Trophoblast cell (in vitro differentiated cells and primary cell): ENCODE results near the gene EFCAB14.
A peak's percentile ranks its signal among the peaks of the same experiment; 100 is the strongest.
"Not testable (repeated sequence)": the region's sequence is repeated elsewhere in the genome, so short reads cannot be mapped to it uniquely, and the experiment has no call there.

ENCODE experiments used
- DNase-seq, 2 donors: peaks; one replicate each; pipeline ENCODE4 v3.0.0-alpha.2; 2016
- H2AFZ ChIP-seq: 2 replicates; pipeline ENCODE4 v1.6.1; 2013; ENCODE audit warnings: low read length, moderate library complexity, mild to moderate bottlenecking; ENCODE audit not compliant: insufficient read depth, poor library complexity
- H2AK5ac ChIP-seq: 2 replicates; pipeline ENCODE4 v1.6.1; 2013; ENCODE audit warnings: mild to moderate bottlenecking, low read length
- H2BK120ac ChIP-seq: 2 replicates; pipeline ENCODE4 v1.6.1; 2013; ENCODE audit warnings: low read length, mild to moderate bottlenecking, moderate library complexity; ENCODE audit not compliant: insufficient read depth, poor library complexity
- H2BK12ac ChIP-seq: 2 replicates; pipeline ENCODE4 v1.6.1; 2013; ENCODE audit warnings: mild to moderate bottlenecking, low read length, moderate library complexity
- H2BK5ac ChIP-seq: 2 replicates; pipeline ENCODE4 v1.6.1; 2013; ENCODE audit warnings: low read length, low read depth, moderate library complexity, mild to moderate bottlenecking; ENCODE audit not compliant: poor library complexity
- H3K14ac ChIP-seq: 2 replicates; pipeline ENCODE4 v1.6.1; 2013; ENCODE audit warnings: mild to moderate bottlenecking, low read length
- H3K18ac ChIP-seq: 2 replicates; pipeline ENCODE4 v1.6.1; 2013; ENCODE audit warnings: mild to moderate bottlenecking, low read length
- H3K23ac ChIP-seq: 2 replicates; pipeline ENCODE4 v1.6.1; 2013; ENCODE audit warnings: low read length
- H3K27ac ChIP-seq: 2 replicates; pipeline ENCODE4 v1.5.1; 2013; ENCODE audit warnings: low read depth, mild to moderate bottlenecking, inconsistent platforms, low read length, moderate library complexity
- H3K27me3 ChIP-seq: 2 replicates; pipeline ENCODE4 v1.6.1; 2013; ENCODE audit warnings: inconsistent platforms, mild to moderate bottlenecking, low read length, moderate library complexity; ENCODE audit not compliant: insufficient read depth
- H3K36me3 ChIP-seq, 2 experiments: 1 replicate in 1 of 2; 2 replicates in 1 of 2; pipeline ENCODE4 v1.6.1; 2013; ENCODE audit warnings: low read length in 2 of 2, mild to moderate bottlenecking in 2 of 2, moderate library complexity in 1 of 2; ENCODE audit not compliant: insufficient read depth in 2 of 2, control insufficient read depth in 1 of 2
- H3K4ac ChIP-seq: 2 replicates; pipeline ENCODE4 v1.6.1; 2013; ENCODE audit warnings: low read depth, mild to moderate bottlenecking, low read length, moderate library complexity
- H3K4me1 ChIP-seq, 2 experiments: 1 replicate in 1 of 2; 2 replicates in 1 of 2; pipeline ENCODE4 v1.6.1; 2013; ENCODE audit warnings: low read length in 2 of 2, mild to moderate bottlenecking in 2 of 2, moderate library complexity in 1 of 2; ENCODE audit not compliant: insufficient read depth in 2 of 2, control insufficient read depth in 1 of 2
- H3K4me2 ChIP-seq: 2 replicates; pipeline ENCODE4 v1.6.1; 2013; ENCODE audit warnings: inconsistent platforms, mild to moderate bottlenecking, low read length, moderate library complexity
- H3K4me3 ChIP-seq: 2 replicates; pipeline ENCODE4 v1.5.1; 2013; ENCODE audit warnings: mild to moderate bottlenecking, low read depth, low read length, inconsistent platforms
- H3K79me1 ChIP-seq: one replicate; pipeline ENCODE4 v1.6.1; 2013; ENCODE audit warnings: low read length
- H3K79me2 ChIP-seq: 2 replicates; pipeline ENCODE4 v1.6.1; 2013; ENCODE audit warnings: low read length, mild to moderate bottlenecking; ENCODE audit not compliant: control insufficient read depth, insufficient read depth, poor library complexity
- H3K9ac ChIP-seq: 2 replicates; pipeline ENCODE4 v1.6.1; 2013; ENCODE audit warnings: mild to moderate bottlenecking, low read length
- H3K9me3 ChIP-seq: 2 replicates; pipeline ENCODE4 v1.6.1; 2013; ENCODE audit warnings: low read depth, mild to moderate bottlenecking, control low read depth, inconsistent platforms, low read length; ENCODE audit not compliant: insufficient read depth
- H4K12ac ChIP-seq: 2 replicates; pipeline ENCODE4 v1.6.1; 2013; ENCODE audit warnings: low read depth, mild to moderate bottlenecking, low read length, moderate library complexity
- H4K8ac ChIP-seq: 2 replicates; pipeline ENCODE4 v1.6.1; 2013; ENCODE audit warnings: low read depth, mild to moderate bottlenecking, low read length, moderate library complexity
- H4K91ac ChIP-seq: one replicate; pipeline ENCODE4 v1.6.1; 2013; ENCODE audit warnings: low read depth, mild to moderate bottlenecking, low read length, moderate library complexity
- WGBS: extraction: QIAGEN DNeasy Blood & Tissue Kit; methylation state at CpG from one replicate; pipeline ENCODE4 v1.1.7; 2013; ENCODE audit warnings: missing lambda C conversion rate; ENCODE audit not compliant: insufficient read length, insufficient coverage; ENCODE audit errors: extremely low coverage; 5-methylcytosine and 5-hydroxymethylcytosine counted together

The EFCAB14 gene

GRCh38 chr1:46654698-46655097, 64.2 kb downstream of the EFCAB14 start:
- H3K4me3 ChIP-seq, H4K91ac ChIP-seq, H2BK12ac ChIP-seq, H3K36me3 ChIP-seq, H3K27me3 ChIP-seq, H3K4me1 ChIP-seq, H3K23ac ChIP-seq, H2BK120ac ChIP-seq, DNase-seq, H3K27ac ChIP-seq, H3K4me2 ChIP-seq, H4K12ac ChIP-seq, H3K9ac ChIP-seq, H2AK5ac ChIP-seq, H2AFZ ChIP-seq, H3K9me3 ChIP-seq, H3K14ac ChIP-seq, H3K18ac ChIP-seq, H3K79me1 ChIP-seq, H4K8ac ChIP-seq, H3K4ac ChIP-seq, H2BK5ac ChIP-seq, H3K79me2 ChIP-seq: not testable (repeated sequence)
- no CpG with 5 or more reads among the region's 2 CpGs for WGBS

DNA sequence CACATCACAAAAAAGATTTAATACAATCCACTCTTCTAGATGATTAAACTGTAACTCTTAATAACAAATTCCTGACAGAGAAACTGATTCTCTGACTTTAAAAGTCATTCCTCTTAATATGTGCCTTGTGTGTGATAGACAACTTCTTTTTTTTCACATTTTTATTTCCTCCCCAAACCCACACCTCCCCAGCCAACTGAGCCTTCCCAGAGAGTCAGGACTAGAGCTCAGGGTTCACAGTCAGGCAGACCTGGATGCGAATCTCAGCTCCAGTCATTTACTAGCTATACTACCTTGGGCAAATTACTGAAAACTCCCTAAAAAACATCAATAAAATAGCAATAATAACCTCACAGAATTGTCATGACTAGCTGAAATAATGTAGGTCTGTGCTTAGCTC, 64.9 kb downstream of the EFCAB14 start:
- H4K12ac ChIP-seq, result no peak overlapping the region
- H3K27ac ChIP-seq, result no peak overlapping the region
- H4K8ac ChIP-seq, result no peak overlapping the region
- H2BK120ac ChIP-seq, result no peak overlapping the region
- H3K27me3 ChIP-seq, result no peaks in the 10 kb centered on the region
- H3K4me3 ChIP-seq, result no peak overlapping the region
- no peak overlapping the region for H4K91ac ChIP-seq
- H3K79me1 ChIP-seq, result no peaks in the 10 kb centered on the region
- H3K4ac ChIP-seq, result no peak overlapping the region
- no peak overlapping the region for H3K14ac ChIP-seq
- H2AK5ac ChIP-seq, result no peak overlapping the region
- peaks cover 0 to 5% of the 10 kb centered on the region in 2 experiments for H3K36me3 ChIP-seq
- H2BK12ac ChIP-seq, result no peak overlapping the region
- WGBS, result no CpG with 5 or more reads among the region's 1 CpG
- H3K4me2 ChIP-seq, result no peak overlapping the region
- no peak overlapping the region for H2BK5ac ChIP-seq
- no peak overlapping the region for H3K9ac ChIP-seq
- H3K18ac ChIP-seq, result no peak overlapping the region
- no peaks in the 10 kb centered on the region for H3K4me1 ChIP-seq
- H3K9me3 ChIP-seq, result no peaks in the 10 kb centered on the region
- no peak overlapping the region for H2AFZ ChIP-seq
- H3K79me2 ChIP-seq, result no peaks in the 10 kb centered on the region
- DNase-seq, result no peak
- H3K23ac ChIP-seq, result no peak overlapping the region

GRCh38 chr1:46653405-46653958, 65.4 kb downstream of the EFCAB14 start:
- Histone ChIP-seq H3K23ac (no peak overlapping the region), H3K4me2 (no peak overlapping the region), H3K4ac (no peak overlapping the region), H3K9ac (no peak overlapping the region), H3K79me1 (no peaks in the 10 kb centered on the region), H3K4me3 (no peak overlapping the region), H3K9me3 (no peaks in the 10 kb centered on the region), H4K8ac (no peak overlapping the region), H2AFZ (no peak overlapping the region), H3K36me3 (peaks cover 0 to 8% of the 10 kb centered on the region in 2 experiments), H3K4me1 (no peaks in the 10 kb centered on the region), H3K79me2 (no peaks in the 10 kb centered on the region), H2BK120ac (no peak overlapping the region), H2BK12ac (no peak overlapping the region), H4K12ac (no peak overlapping the region), H3K14ac (no peak overlapping the region), H3K27ac (peak overlapping the region; percentile 10), H3K27me3 (no peaks in the 10 kb centered on the region), H4K91ac (no peak overlapping the region), H3K18ac (no peak overlapping the region), H2AK5ac (no peak overlapping the region), H2BK5ac (no peak overlapping the region)
- no peak for DNase-seq
- WGBS, result no CpG with 5 or more reads among the region's 2 CpGs

GRCh38 chr1:46652321-46653100, 66.4 kb downstream of the EFCAB14 start:
- H2BK120ac ChIP-seq, result no peak overlapping the region
- peak in 1 of 2 donors; percentile 60 for DNase-seq
- H3K14ac ChIP-seq, result no peak overlapping the region
- H4K12ac ChIP-seq, result no peak overlapping the region
- H3K27me3 ChIP-seq, result no peaks in the 10 kb centered on the region
- WGBS, result no CpG with 5 or more reads among the region's 6 CpGs
- no peak overlapping the region for H4K91ac ChIP-seq
- no peak overlapping the region for H4K8ac ChIP-seq
- no peak overlapping the region for H3K23ac ChIP-seq
- no peak overlapping the region for H2BK12ac ChIP-seq
- no peak overlapping the region for H2BK5ac ChIP-seq
- no peaks in the 10 kb centered on the region for H3K79me1 ChIP-seq
- no peak overlapping the region for H3K4ac ChIP-seq
- no peak overlapping the region for H2AK5ac ChIP-seq
- no peak overlapping the region for H3K18ac ChIP-seq
- no peak overlapping the region for H3K4me2 ChIP-seq
- H2AFZ ChIP-seq, result no peak overlapping the region
- no peak overlapping the region for H3K27ac ChIP-seq
- H3K79me2 ChIP-seq, result no peaks in the 10 kb centered on the region
- H3K9ac ChIP-seq, result no peak overlapping the region
- H3K4me1 ChIP-seq, result no peaks in the 10 kb centered on the region
- H3K36me3 ChIP-seq, result peaks cover 0 to 8% of the 10 kb centered on the region in 2 experiments
- H3K4me3 ChIP-seq, result no peak overlapping the region
- no peaks in the 10 kb centered on the region for H3K9me3 ChIP-seq
